K562 (cell line): ENCODE measurements around the gene ENDOU. TPM values are rescaled to one million over a fixed set of nuclear protein-coding genes. Genes with fewer than 3 reads are reported as not detected.

ENCODE experiments used
- ATAC-seq: fragments of 200-7000 bp; cut with Tn5 transposase; 3 replicates; pipeline ENCODE4 v1.9.1; 2020; ENCODE audit warnings: moderate library complexity
- BruUV-seq: library from RNA; stranded (reverse); fragments of 400-500 nt; replicated peaks from 2 replicates; lab custom pipeline; 2021; lab: Mats Ljungman, UMichigan
- CTCF ChIA-PET: fragments of 300-600 bp; formaldehyde crosslinking; extraction: SDS; loops from one replicate; lab custom pipeline; 2021; ENCODE audit warnings: low intra/inter-chr PET ratio; lab: Yijun Ruan, JAX
- POLR2A ChIA-PET: fragments of 300-600, 350-650 bp; sonication (Branson Sonifier 250); formaldehyde crosslinking; extraction: SDS; loops from one replicate; lab custom pipeline; 2021; ENCODE audit warnings: antibody characterized with exemption, inconsistent platforms; lab: Yijun Ruan, JAX
- DNase-seq, 4 experiments: peaks; one replicate each; pipeline versions ENCODE4 v3.0.0 to v3.0.0-alpha.2; 2011 to 2018; ENCODE audit warnings: low spot score in 3 of 4, mixed read lengths in 3 of 4; ENCODE audit errors: extremely low read depth in 1 of 4
- FAIRE-seq: peaks from 2 replicates; lab custom pipeline; 2011; peaks lifted over from hg19 to GRCh38; lab: Jason Lieb, UNC
- H2AFZ ChIP-seq: 2 replicates; pipeline ENCODE4 v1.6.0; 2011; ENCODE audit warnings: low read depth, low read length, control low read depth, inconsistent platforms
- H3K27ac ChIP-seq: fragments of 200-600 bp; 3 replicates; pipeline ENCODE4 v1.8.0; 2011; ENCODE audit warnings: low read depth, mild to moderate bottlenecking, control low read depth, inconsistent platforms, low read length, moderate library complexity, mixed read lengths; ENCODE audit errors: extremely low read depth
- H3K27me3 ChIP-seq, 2 experiments: fragments of 300-600 bp in 1 of 2; 2 replicates in 1 of 2; 3 replicates in 1 of 2; pipeline versions ENCODE4 v1.6.0 to v1.8.0; 2011; ENCODE audit warnings: inconsistent platforms in 2 of 2, low read length in 2 of 2, mild to moderate bottlenecking in 1 of 2, mixed read lengths in 1 of 2, moderate library complexity in 1 of 2; ENCODE audit not compliant: control insufficient read depth in 2 of 2, insufficient read depth in 2 of 2
- H3K36me3 ChIP-seq: fragments of 300-600 bp; 3 replicates; pipeline ENCODE4 v1.8.0; 2011; ENCODE audit warnings: mild to moderate bottlenecking, low read length, inconsistent platforms; ENCODE audit not compliant: control insufficient read depth, insufficient read depth
- H3K4me1 ChIP-seq, 2 experiments: fragments of 200-600 bp in 1 of 2; replicated peaks in 1 of 2; 2 replicates in 1 of 2; 3 replicates in 1 of 2; pipeline versions ENCODE4 v1.5.1 to v1.8.0; 2011; ENCODE audit warnings: inconsistent platforms in 2 of 2, low read length in 2 of 2, mild to moderate bottlenecking in 1 of 2, mixed read lengths in 1 of 2, moderate library complexity in 1 of 2; ENCODE audit not compliant: control insufficient read depth in 2 of 2, insufficient read depth in 2 of 2
- H3K4me2 ChIP-seq: 2 replicates; pipeline ENCODE4 v1.6.1; 2011; ENCODE audit warnings: low read length, control low read depth, inconsistent platforms, mixed read lengths; ENCODE audit not compliant: insufficient read depth
- H3K4me3 ChIP-seq: fragments of 200-600 bp; sonication (generic), shearing (Covaris generic); 2 replicates; pipeline ENCODE4 v1.5.1; 2016; ENCODE audit warnings: control low read depth, inconsistent platforms
- H3K79me2 ChIP-seq: fragments of 200-600 bp; 3 replicates; pipeline ENCODE4 v1.8.0; 2011; ENCODE audit warnings: low read length, inconsistent platforms; ENCODE audit not compliant: control insufficient read depth, insufficient read depth
- H3K9ac ChIP-seq, 2 experiments: 2 replicates each; pipeline versions ENCODE4 v1.6.0 to v1.6.1; 2011; ENCODE audit warnings: low read depth in 2 of 2, low read length in 2 of 2, control low read depth in 1 of 2, inconsistent platforms in 1 of 2, mild to moderate bottlenecking in 1 of 2, mixed read lengths in 1 of 2; ENCODE audit not compliant: insufficient read depth in 1 of 2
- H3K9me1 ChIP-seq: one replicate; pipeline ENCODE4 v1.6.0; 2011; ENCODE audit warnings: inconsistent platforms, mild to moderate bottlenecking, low read length, moderate library complexity; ENCODE audit not compliant: control insufficient read depth, insufficient read depth
- H3K9me3 ChIP-seq: replicated peaks from 2 replicates; pipeline ENCODE4 v1.5.1; 2011; ENCODE audit warnings: low read depth, low read length, inconsistent platforms; ENCODE audit not compliant: control insufficient read depth, insufficient read depth
- H4K20me1 ChIP-seq: replicated peaks from 2 replicates; pipeline ENCODE4 v1.6.1; 2011; ENCODE audit warnings: low read length, inconsistent platforms, mixed read lengths; ENCODE audit not compliant: control insufficient read depth, insufficient read depth
- CREM ChIP-seq: IDR thresholded peaks from 2 replicates; pipeline ENCODE4 v1.6.1; 2014; ENCODE audit warnings: antibody characterized with exemption, low read depth
- DEAF1 ChIP-seq: fragments of 450-650 bp; formaldehyde crosslinking; IDR thresholded peaks from 2 replicates; pipeline ENCODE4 v1.4.0; 2020; ENCODE audit warnings: mild to moderate bottlenecking, moderate library complexity
- KLF16 ChIP-seq: IDR thresholded peaks from 2 replicates; pipeline ENCODE4 v1.6.1; 2016; ENCODE audit warnings: antibody characterized with exemption
- RB1 ChIP-seq: fragments of 450-650 bp; IDR thresholded peaks from 2 replicates; pipeline ENCODE4 v1.6.1; 2017; ENCODE audit warnings: low read depth, mild to moderate bottlenecking
- SMC3 ChIP-seq: conservative IDR thresholded peaks from 2 replicates; pipeline ENCODE4 v1.6.1; 2011; ENCODE audit warnings: low read depth, low read length, improper control_type of control experiment; ENCODE audit not compliant: insufficient read depth
- TOE1 ChIP-seq, 2 experiments: fragments of 450-650 bp in 1 of 2; sonication (generic) in 1 of 2; formaldehyde crosslinking in 1 of 2; IDR thresholded peaks; 2 replicates each; pipeline versions ENCODE4 v1.7.1 to v1.8.0; 2016 to 2022; ENCODE audit warnings: borderline replicate concordance in 2 of 2, mild to moderate bottlenecking in 2 of 2, antibody characterized with exemption in 1 of 2, inconsistent platforms in 1 of 2, low read depth in 1 of 2, missing genetic modification reagents in 1 of 2, moderate library complexity in 1 of 2
- ZC3H8 ChIP-seq: fragments of 450-650 bp; IDR thresholded peaks from 2 replicates; pipeline ENCODE4 v1.6.1; 2017
- WGBS: fragments of 100-300 bp; shearing (Covaris generic); methylation state at CpG from one replicate; pipeline ENCODE4 v1.1.6; 2016; ENCODE audit warnings: low coverage, mixed read lengths; ENCODE audit not compliant: insufficient coverage; ENCODE audit errors: missing lambda C conversion rate; 5-methylcytosine and 5-hydroxymethylcytosine counted together
- in situ Hi-C: fragments of 300-500 bp; cut with MboI; formaldehyde crosslinking; loops from 4 replicates; pipeline ENCODE4 v1.15.0; 2018; ENCODE audit warnings: inconsistent platforms, mixed read lengths
- intact Hi-C: fragments of 100-400 bp; cut with micrococcal nuclease; formaldehyde crosslinking; loops from 2 replicates; pipeline ENCODE4 v1.14.2; 2022
- polyA plus RNA-seq, 8 experiments: library from polyadenylated mRNA; depleted of rRNA in 4 of 8; stranded (reverse) in 5 of 8; unstranded in 3 of 8; fragments of >200 nt; fragmentation: Nextera tagmentation in 2 of 8; fragmentation: Illumina TruSeq in 1 of 8; extraction: Ambion mirVana in 2 of 8; extraction: Trizol in 1 of 8; gene quantifications; 2 replicates each; pipeline versions ENCODE4 v1.2.1 to v1.2.3, GENCODE V29; 2011 to 2014; ENCODE audit warnings: inconsistent platforms in 1 of 8, missing spikeins in 1 of 8
- total RNA-seq, 7 experiments: library from RNA; depleted of rRNA in 6 of 7; stranded (reverse); fragments of >200 nt in 6 of 7; fragmentation: Illumina TruSeq in 2 of 7; extraction: Trizol in 2 of 7; gene quantifications; 2 replicates each; pipeline versions ENCODE4 v1.2.1 to v1.2.3, GENCODE V29; 2011 to 2021; ENCODE audit warnings: low replicate concordance in 1 of 7

The ENDOU gene
- total and polyA plus RNA-seq, 9 of the 15 experiments (the other 6 are each of a cell fraction or from before 2014, with no cell fraction given) = 0.03 TPM; not detected in 8

- BruUV-seq = no TSS peak
- no peaks in the 10 kb centered on the region for H3K27me3 ChIP-seq
- no peak overlapping the region for H3K4me2 ChIP-seq
- DNase-seq (peak; percentile 76 to 90 (median 78)), FAIRE-seq (peak; percentile 87), ATAC-seq (peak; percentile 95)
- CTCF ChIA-PET = interaction anchor here (0.6 to 1.8 kb wide), 7 partner anchors 41 to 472 kb away, joined by 3 to 10 read pairs (median 3); partner anchors contain the start of gene RAPGEF3
- 17% methylated on average over 13 of the region's 13 CpGs for WGBS
- intact Hi-C loops (loop anchor here (2.0 to 10.0 kb wide), 2 partner anchors 25 to 447 kb away; no protein-coding TSS in a partner anchor), in situ Hi-C loops (loop anchor here (10.0 kb wide), 1 partner anchor 57 kb away; the partner anchor contains the start of gene SLC48A1)
- H3K79me2 ChIP-seq = no peaks in the 10 kb centered on the region
- peak overlapping the region in 1 of 2 experiments; percentile 62; a peak in 1 of 4 replicates for H3K9ac ChIP-seq
- no peaks in the 10 kb centered on the region; the same call in 1 of the 2 replicates for H4K20me1 ChIP-seq
- peaks cover 3 to 4% of the 10 kb centered on the region in 2 experiments; a peak in 4 of 5 replicates for H3K4me1 ChIP-seq
- H3K4me3 ChIP-seq = no peak overlapping the region
- H3K36me3 ChIP-seq = no peaks in the 10 kb centered on the region
- POLR2A ChIA-PET = interaction anchor here (0.8 to 1.2 kb wide), 2 partner anchors 19 to 23 kb away, joined by 3 read pairs; no protein-coding TSS in a partner anchor
- H3K27ac ChIP-seq = no peak overlapping the region
- no peaks in the 10 kb centered on the region for H3K9me3 ChIP-seq
- H3K9me1 ChIP-seq = no peaks in the 10 kb centered on the region
- peak overlapping the region; percentile 17; the same call in 1 of the 2 replicates for H2AFZ ChIP-seq
- TF ChIP-seq KLF16 (peak; percentile 48), RB1 (peak; percentile 45; the same call in 1 of the 2 replicates), ZC3H8 (no peak), SMC3 (peak; percentile 54), DEAF1 (CRISPR knock-in tag) (0 out of 2 replicates have a peak, but pooled peaks have one; percentile 22), CREM (0 out of 2 replicates have a peak, but pooled peaks have one; percentile 23), TOE1 (IDR thresholded peaks at IDR 0.05; ENCODE audit: borderline replicate concordance) (no peak), TOE1 (CRISPR knock-in tag; IDR thresholded peaks at IDR 0.05; ENCODE audit: borderline replicate concordance, low read depth) (no peak)
Observed at GRCh38 chr12:47717443-47718193, 7.7 kb downstream of the ENDOU start.
